Pancreas (tissue), 10 donors: ENCODE data around the gene USP34. TPM values are rescaled to one million over a fixed set of nuclear protein-coding genes. Genes with fewer than 3 reads are reported as not detected.

Experiments
- ATAC-seq, 4 donors: fragments of 200-7000 bp; cut with Tn5 transposase; one replicate each; pipeline versions ENCODE4 v1.8.0 to v1.9.1; 2020; ENCODE audit warnings: mild to moderate bottlenecking in 4 of 4, moderate library complexity in 4 of 4
- DNase-seq, 6 donors: peaks; one replicate each; pipeline ENCODE4 v3.0.0-alpha.2; 2020
- FAIRE-seq: peaks from 2 replicates; lab custom pipeline; 2012; peaks lifted over from hg19 to GRCh38; lab: Jason Lieb, UNC
- H3K27ac ChIP-seq, 4 donors: fragments of 200-600 bp; sonication (generic); 1 replicate in 3 of 4; 2 replicates in 1 of 4; pipeline versions ENCODE4 v1.5.0 to v1.8.0; 2020
- H3K27me3 ChIP-seq, 4 donors: fragments of 200-600 bp; one replicate each; pipeline ENCODE4 v1.8.0; 2021
- H3K36me3 ChIP-seq, 3 donors: fragments of 200-600 bp; sonication (generic) in 1 of 3; one replicate each; pipeline versions ENCODE4 v1.5.0 to v1.8.0; 2020 to 2021
- H3K4me1 ChIP-seq, 3 donors: fragments of 200-600 bp; one replicate each; pipeline ENCODE4 v1.8.0; 2021
- H3K4me3 ChIP-seq, 4 donors: fragments of 200-600 bp; sonication (generic) in 2 of 4; one replicate each; pipeline versions ENCODE4 v1.5.0 to v1.8.0; 2020 to 2021
- H3K9me3 ChIP-seq, 4 donors: fragments of 200-600 bp; one replicate each; pipeline ENCODE4 v1.8.0; 2021
- CTCF ChIP-seq, 4 donors: fragments of 200-600 bp; sonication (generic) in 3 of 4; IDR thresholded peaks; one replicate each; pipeline versions ENCODE4 v1.5.0 to v1.8.0; 2021; ENCODE audit warnings: antibody characterized with exemption in 4 of 4
- WGBS, 2 donors: extraction: QIAGEN DNeasy Blood & Tissue Kit; methylation state at CpG; one replicate each; pipeline ENCODE4 v1.1.7; 2013; 5-methylcytosine and 5-hydroxymethylcytosine counted together
- intact Hi-C, 3 donors: fragments of 100-400 bp; cut with DNase I; formaldehyde crosslinking; loops; one replicate each; pipeline versions ENCODE4 v1.11.1 to v1.14.2; 2022
- polyA plus RNA-seq, 2 donors: library from polyadenylated mRNA; stranded (reverse); fragments of 200-250 nt; gene quantifications; one replicate each; pipeline ENCODE4 v1.2.3, GENCODE V29; 2013
- total RNA-seq, 6 donors: library from RNA; stranded (reverse); fragmentation: NEBNext Ultra II Directional in 4 of 6; extraction: Animal tissue kit (Norgen Biotek cat#: 25700) in 4 of 6; gene quantifications; one replicate each; pipeline versions ENCODE4 v1.2.1 to v1.2.4, GENCODE V29; 2021 to 2023
- donor health status: healthy with polysubstance abuse.
- donor health status: DM: no; HTN: no; CAD: no; lungs with moderate emphysema.
- donor health status: DM: no; HTN: no; CAD: no.
- donor health status: control.
- donor health status: control.
- donor health status: Bipolar disorder and iron deficiency.
- donor health status: DM: yes; HTN: yes; CAD: no.
- donor health status: DM: no; HTN: no; CAD: no.
- donor health status: DM: no; HTN: no; CAD: no.
- donor health status: DM: yes; HTN: yes; CAD: no.

USP34 gene
- total and polyA plus RNA-seq, 8 donors = 30.0 to 58.9 (median 45.1) TPM

GRCh38 chr2:61255580-61256437, 215.1 kb downstream of the USP34 start:
- TF ChIP-seq CTCF (IDR thresholded peaks at IDR 0.05) = no peak
- 95% methylated on average over 5 of the region's 5 CpGs for WGBS, 2 donors
- no peak overlapping the region for H3K4me3 ChIP-seq
- H3K36me3 ChIP-seq = peaks cover 0 to 30% (median 0%) of the 10 kb centered on the region in 3 donors
- ATAC-seq = no peak
- H3K4me1 ChIP-seq = no peaks in the 10 kb centered on the region
- no peaks in the 10 kb centered on the region for H3K9me3 ChIP-seq
- no peak overlapping the region for H3K27ac ChIP-seq
- intact Hi-C loops = no loop called here
- no peak for DNase-seq
- no peak for FAIRE-seq
- no peaks in the 10 kb centered on the region for H3K27me3 ChIP-seq

- Histone ChIP-seq H3K4me1 (no peaks in the 10 kb centered on the region), H3K4me3 (no peak overlapping the region), H3K27ac (no peak overlapping the region), H3K9me3 (no peaks in the 10 kb centered on the region), H3K36me3 (peaks cover 0 to 28% (median 0%) of the 10 kb centered on the region in 3 donors), H3K27me3 (no peaks in the 10 kb centered on the region)
- intact Hi-C loops = no loop called here
- DNase-seq (no peak), ATAC-seq (no peak), FAIRE-seq (no peak)
- WGBS, 2 donors = 92 to 93% methylated on average over 5 of the region's 5 CpGs
- no peak for TF ChIP-seq CTCF (IDR thresholded peaks at IDR 0.05)
These were observed 216.4 kb downstream of the USP34 start for GRCh38 chr2:61254536-61254935.

- DNase-seq (no peak), FAIRE-seq (no peak), ATAC-seq (no peak)
- no peaks in the 10 kb centered on the region for H3K9me3 ChIP-seq
- peaks cover 0 to 21% (median 0%) of the 10 kb centered on the region in 3 donors for H3K36me3 ChIP-seq
- no peaks in the 10 kb centered on the region for H3K27me3 ChIP-seq
- 79 to 89% methylated on average over 4 of the region's 4 CpGs for WGBS, 2 donors
- intact Hi-C loops = no loop called here
- H3K4me1 ChIP-seq = no peaks in the 10 kb centered on the region
- no peak overlapping the region for H3K4me3 ChIP-seq
- TF ChIP-seq CTCF (IDR thresholded peaks at IDR 0.05) = no peak
- no peak overlapping the region for H3K27ac ChIP-seq
These were observed 217.8 kb downstream of the USP34 start for GRCh38 chr2:61253136-61253535.

GRCh38 chr2:61252031-61252430, 218.9 kb downstream of the USP34 start:
- no peak for ATAC-seq
- Histone ChIP-seq H3K27ac (no peak overlapping the region), H3K4me1 (no peaks in the 10 kb centered on the region), H3K9me3 (no peaks in the 10 kb centered on the region), H3K36me3 (peaks cover 0 to 26% (median 2%) of the 10 kb centered on the region in 3 donors), H3K27me3 (no peaks in the 10 kb centered on the region), H3K4me3 (no peak overlapping the region)
- TF ChIP-seq CTCF (IDR thresholded peaks at IDR 0.05) = no peak
- no peak for FAIRE-seq
- 76 to 85% methylated on average over 2 of the region's 2 CpGs for WGBS, 2 donors
- intact Hi-C loops = no loop called here
- DNase-seq = no peak

GRCh38 chr2:61249521-61250071, 221.3 kb downstream of the USP34 start:
- intact Hi-C loops = no loop called here
- no peaks in the 10 kb centered on the region for H3K4me1 ChIP-seq
- FAIRE-seq (no peak), DNase-seq (no peak), ATAC-seq (no peak)
- peaks cover 0 to 20% (median 2%) of the 10 kb centered on the region in 3 donors for H3K36me3 ChIP-seq
- no peaks in the 10 kb centered on the region for H3K9me3 ChIP-seq
- no peak overlapping the region for H3K27ac ChIP-seq
- H3K27me3 ChIP-seq = no peaks in the 10 kb centered on the region
- TF ChIP-seq CTCF (IDR thresholded peaks at IDR 0.05) = no peak
- 96 to 97% methylated on average over 9 of the region's 9 CpGs for WGBS, 2 donors
- no peak overlapping the region for H3K4me3 ChIP-seq
